ENCODE measurements around the gene C2CD4C. TPM values are rescaled to one million over a fixed set of nuclear protein-coding genes. Genes with fewer than 3 reads are reported as not detected.
"Not testable (repeated sequence)": the region's sequence is repeated elsewhere in the genome, so short reads cannot be mapped to it uniquely, and the experiment has no call there.

The C2CD4C gene
- polyA plus RNA-seq, 5 donors = 0.33 to 0.86 (median 0.54) TPM

DNA sequence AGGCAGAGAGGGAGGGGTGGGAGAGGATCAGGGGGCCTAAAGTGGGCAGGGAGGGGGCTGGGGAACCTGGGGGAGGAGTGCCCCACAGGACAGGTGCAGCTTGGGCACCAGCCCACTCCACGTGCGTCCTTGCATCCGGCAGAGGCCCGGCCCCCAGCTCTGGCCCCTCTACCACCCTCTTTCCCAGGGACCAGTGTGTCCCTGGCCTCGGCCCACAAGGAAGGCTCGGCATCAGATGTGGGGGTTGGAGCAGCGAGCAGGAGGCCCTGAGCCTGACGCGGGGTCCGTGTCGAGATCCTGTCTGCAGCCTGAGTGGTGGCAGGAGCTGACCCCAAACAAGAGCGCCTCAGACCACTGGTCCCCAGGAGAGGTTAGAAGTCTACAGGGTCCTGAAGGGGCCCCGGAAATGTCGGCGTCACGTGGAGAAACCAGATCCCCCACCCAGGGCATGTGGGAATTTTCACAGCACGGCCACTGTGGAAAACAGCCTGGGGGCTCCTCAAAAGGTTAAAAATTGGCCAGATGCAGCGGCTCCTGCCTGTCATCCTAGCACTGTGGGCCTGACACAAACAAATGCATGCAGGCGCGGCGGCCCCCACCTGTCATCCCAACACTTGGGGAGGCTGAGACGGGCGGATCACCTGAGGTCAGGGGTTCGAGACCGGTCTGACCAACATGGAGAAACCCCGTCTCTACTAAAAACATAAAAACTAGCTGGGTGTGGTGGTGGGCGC is 30.4 kb upstream of the C2CD4C start:
- DNase-seq = no peak

DNA sequence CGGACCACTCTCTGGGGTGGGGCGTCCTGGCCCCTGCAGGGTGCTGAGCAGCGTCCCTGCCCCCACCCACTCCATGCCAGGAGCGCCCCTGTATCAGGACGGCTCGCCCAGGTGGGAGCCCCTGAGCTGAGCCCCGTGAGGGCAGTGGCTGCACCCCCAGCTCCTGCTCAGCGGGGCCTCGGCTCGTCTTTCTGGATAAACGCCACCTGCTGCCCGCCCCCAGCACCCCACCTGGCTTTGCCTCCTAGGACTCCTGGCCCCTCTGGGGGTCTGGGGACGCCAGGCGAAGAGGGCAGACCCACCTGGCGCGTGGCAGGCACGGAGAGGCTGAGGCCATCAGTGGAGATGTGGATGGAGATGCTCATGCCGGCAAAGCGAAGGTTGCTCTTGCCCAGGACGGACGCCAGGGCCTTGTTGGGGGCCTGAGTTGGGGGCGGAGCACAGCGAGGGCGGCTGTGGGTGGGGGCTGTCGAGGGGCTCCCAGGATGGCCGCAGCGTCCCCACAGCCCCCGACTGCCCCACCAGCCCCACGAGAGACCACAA is 29.5 kb upstream of the C2CD4C start:
- DNase-seq = no peak

DNA sequence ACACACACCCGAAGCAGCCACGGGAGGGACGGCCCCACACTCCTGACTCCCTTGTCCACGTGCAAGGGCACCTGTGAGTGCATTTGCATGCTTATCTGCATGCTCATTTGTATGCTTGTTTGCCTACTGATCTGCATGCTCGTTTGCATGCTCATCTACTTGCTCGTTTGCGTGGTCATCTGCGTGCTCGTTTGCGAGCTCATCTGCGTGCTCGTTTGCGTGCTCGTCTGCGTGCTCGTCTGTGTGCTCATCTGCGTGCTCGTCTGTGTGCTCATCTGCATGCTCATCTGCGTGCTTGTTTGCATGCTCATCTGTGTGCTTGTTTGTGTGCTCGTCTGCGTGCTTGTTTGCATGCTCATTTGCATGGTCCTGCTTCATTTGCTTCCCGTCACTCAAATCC is 28.1 kb upstream of the C2CD4C start:
- no peak for DNase-seq

DNA sequence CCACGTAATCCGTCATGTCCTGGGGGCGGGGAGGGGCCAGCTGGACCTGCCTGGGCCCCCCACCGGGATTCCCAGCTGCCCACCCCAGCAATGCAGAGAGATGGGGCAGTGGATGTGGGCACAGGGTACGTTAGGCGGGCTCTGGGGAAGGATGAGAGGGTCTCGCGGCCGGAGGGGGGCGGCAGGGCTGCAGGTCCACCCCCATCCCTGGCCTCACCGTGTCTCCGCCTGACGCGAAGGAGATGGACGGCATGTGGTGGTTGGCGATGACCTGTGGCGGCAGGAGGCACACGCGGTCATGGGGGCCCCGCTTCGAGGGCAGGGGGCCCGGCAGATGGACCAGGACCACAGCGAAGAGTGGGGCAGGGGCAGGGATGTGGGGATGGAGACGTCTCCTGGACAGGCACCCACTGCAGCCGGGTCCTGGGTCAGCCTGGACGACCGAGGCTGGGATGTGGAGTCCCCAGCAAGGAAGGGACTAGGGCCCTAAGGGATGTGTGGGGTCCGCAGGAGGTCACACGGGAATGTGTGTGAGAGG is 27.5 kb upstream of the C2CD4C start:
- no peak for DNase-seq

DNA sequence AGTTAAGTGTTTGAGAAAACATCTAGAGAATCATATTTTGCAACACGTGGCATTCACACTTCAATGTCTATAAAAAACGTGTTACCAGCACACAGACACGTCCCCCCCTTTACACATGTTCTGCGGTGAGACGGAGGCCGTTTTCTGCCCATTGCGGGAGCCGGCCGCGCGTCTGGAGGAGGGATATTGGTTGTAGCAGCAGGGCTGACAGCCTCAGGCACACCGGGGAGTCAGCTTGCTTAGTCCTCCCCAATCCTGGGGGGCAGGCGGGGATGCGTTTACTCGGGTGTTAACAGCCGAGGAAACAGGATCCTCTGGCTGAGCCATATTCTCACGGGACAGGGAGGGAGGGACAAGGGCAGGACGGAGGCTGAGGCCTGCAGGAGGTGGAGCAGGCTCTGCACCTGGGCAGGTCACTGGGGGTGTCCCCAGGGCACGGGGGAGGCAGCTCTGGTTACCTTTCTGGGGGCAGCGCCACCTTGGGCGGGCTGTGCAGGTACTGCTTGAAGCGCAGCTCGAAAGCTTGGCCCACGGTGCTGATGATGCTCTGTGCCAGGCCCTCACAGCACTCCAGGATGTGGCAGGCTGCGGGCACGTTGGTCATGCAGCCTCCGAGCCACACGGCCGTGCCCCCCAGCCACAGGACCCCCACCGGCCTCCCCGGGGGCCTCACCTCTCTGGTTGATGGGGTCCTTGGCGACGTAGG is 26.9 kb upstream of the C2CD4C start:
- DNase-seq = no peak

DNA sequence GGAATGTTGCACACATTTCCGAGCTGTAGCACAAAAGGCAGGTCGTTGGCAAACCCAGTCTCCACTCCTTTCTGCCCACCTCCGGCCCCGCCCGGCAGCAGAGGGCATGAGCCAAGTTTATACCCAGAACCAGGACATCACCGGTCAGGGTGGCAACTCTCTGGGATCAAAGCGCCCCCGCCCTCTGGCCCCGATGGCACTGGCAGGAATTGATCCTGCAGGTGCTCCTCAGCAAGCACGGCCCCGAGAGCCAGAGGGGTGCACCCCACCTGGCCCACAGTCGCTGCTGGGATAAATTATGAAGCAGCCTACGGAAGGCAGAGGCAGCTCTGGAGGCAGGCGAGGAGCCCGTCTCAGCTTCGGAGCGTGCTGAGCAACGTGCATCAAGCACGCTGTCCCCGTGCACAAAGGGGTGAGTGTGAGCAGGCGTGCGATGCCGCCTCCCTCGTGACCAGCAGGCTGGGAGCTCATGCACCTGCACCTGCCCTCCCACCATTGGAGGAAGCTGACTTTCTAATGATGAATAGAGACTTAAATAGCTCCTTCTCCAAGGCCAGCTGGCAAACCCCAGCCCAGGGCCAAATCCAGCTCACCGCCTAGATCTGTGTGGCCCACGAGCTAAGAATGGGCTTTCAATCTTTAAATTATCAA is 26.2 kb upstream of the C2CD4C start:
- no peak for DNase-seq

DNA sequence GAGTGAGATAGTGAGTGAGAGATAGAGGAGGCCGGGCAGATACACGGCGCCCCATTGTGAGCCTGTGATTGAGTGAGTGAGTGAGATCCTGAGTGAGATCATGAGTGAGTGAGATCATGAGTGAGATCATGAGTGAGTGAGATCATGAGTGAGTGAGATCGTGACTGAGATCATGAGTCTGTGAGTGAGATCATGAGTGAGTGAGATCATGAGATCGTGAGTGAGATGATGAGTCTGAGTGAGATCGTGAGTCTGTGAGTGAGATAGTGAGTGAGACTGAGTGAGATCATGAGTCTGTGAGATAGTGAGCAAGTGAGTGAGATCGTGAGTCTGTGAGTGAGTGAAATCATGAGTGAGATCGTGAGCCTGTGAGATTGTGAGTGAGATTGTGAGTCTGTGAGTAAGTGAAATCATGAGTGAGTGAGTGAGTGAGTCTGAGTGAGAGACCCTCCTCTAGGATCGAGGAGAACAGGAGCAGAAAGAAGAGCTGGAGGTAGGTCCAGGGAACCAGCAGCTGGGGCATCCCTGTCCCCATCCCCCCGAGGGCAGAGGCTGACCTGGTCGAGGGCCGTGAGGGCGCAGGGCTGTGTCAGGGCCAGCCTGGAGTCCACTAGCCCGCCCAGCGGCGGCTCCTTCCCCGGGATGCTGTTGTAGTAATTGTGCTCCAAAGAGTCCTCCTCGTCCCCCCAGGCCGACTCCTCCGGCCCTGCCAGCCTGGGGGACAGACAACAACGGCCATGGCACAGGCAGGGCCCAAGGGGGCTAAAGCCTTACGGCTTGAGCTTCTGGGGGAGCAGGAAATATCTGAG is 25.4 kb upstream of the C2CD4C start:
- DNase-seq = no peak

DNA sequence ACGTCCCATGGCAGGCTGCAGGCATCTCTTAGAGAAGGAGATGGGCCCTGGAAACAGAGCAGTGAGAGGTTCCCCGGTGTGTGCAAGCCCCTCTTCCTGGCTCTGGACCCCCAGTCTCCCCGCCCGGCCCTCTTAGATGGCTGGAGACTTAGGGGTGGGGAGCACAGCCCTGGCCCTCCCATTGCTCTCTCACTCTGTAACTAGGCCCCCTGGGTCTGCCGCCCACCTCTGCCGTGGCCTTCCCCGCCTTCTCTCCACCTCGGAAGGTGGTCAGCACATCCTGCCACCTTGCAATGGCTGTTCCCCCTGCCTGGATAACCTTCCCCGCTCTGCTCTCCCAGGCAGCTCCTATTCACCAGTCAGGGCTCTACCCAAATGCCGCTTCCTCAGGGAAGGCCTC is 21.8 kb upstream of the C2CD4C start:
- DNase-seq = no peak

DNA sequence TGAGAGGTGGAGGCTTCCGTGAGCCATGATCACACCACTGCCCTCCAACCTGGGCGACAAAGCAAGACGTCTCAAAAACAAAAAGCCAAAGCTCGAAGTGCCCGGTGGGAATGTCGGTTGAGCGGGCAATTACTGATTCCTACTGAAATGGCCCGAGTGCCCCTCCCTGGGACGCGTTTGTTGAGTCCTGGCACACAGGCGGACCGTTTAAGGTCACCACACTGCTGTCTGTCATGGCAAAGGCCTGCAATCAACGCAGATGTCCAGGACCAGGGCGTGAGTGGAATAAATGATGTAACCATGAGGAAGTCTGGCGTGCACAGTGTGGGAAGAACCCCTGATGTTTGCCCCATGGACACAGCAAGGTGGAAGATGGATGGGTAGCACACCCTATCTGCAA is 19.2 kb upstream of the C2CD4C start:
- no peak for DNase-seq

DNA sequence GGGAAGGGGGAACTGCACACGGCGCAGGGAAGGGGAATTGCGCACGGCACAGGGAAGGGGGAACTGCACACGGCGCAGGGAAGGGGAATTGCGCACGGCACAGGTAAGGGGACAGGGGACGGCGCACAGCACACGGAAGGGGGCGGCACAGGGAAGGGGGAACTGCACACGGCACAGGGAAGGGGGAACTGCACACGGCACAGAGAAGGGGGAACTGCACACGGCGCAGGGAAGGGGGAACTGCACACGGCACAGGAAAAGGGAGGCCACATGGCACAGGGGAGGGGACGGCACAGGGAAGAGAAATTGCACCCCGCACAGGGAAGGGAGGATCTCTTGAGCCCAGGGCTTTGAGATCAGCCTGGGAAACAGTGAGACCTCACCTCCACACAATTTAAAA is 18.7 kb upstream of the C2CD4C start:
- not testable (repeated sequence) for DNase-seq

DNA sequence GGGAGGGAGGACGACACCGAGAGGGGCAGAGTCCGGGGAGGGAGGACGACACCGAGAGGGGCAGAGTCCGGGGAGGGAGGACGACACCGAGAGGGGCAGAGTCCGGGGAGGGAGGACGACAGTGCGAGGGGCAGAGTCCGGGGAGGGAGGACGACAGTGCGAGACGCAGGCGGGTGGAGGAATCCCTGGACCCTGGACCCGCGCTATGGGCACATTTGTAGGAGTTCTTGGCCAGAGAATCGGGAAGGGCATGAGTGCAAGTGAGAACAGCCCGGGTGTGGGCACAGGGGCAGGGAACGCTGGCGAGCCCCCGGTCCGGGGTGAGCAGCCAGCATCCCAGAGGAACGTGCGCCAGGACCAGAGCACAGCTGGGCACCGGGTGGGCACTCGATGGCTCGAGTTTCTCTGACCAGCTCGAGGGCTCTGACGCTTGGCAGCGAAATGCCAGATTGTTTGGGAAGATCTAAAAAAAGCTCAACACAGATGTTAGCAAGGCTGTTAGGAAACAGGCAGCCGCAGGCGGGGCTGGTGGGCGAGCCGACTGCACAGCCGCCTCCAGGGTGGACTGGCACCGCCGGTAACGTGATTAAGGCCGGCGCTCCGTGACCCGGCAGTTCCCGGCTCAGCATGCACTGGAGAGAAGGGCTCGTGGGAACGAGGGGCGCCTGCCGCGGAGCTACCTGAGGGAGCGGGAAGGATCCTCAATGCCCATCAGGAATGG is 17.9 kb upstream of the C2CD4C start:
- no peak for DNase-seq

DNA sequence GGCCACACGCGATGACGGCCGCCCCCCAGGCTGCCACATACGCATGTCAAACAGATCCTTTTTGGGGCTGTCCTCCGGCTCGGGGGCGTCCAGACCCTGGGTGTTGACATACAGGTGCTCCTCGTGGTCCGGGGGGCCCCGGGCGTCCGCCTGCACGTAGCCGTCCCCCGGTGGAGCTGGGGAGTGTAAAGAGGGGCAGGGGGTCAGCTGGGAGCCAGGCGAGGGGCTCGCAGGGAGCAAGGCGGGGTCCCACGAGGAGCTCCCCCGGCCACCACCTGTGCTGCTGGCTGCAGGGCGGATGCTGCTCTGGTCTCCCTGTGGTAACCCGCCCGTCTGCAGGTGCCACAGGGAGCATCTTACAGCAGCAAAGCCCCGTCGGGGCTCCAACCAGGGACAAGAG is 16.1 kb upstream of the C2CD4C start:
- no peak for DNase-seq

DNA sequence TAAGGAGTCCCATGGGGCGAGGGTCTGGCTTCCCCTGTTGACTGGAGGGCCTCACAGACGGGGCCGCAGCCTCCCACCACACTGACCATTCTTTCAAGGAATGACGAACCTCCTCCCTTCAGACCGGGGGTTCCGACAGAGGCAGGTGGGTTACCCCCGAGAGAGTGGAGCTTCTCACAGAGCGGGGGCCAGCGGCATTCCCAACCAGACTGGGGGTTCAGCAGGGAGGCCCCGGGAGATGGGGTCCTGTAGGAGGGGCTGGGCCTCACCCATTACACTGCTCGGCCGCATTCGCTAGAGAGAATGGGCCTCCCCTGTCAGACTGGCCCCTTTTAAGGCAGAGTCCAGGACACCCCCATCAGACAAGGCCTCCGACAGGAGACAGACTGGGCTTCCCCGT is 15.6 kb upstream of the C2CD4C start:
- DNase-seq = no peak

DNA sequence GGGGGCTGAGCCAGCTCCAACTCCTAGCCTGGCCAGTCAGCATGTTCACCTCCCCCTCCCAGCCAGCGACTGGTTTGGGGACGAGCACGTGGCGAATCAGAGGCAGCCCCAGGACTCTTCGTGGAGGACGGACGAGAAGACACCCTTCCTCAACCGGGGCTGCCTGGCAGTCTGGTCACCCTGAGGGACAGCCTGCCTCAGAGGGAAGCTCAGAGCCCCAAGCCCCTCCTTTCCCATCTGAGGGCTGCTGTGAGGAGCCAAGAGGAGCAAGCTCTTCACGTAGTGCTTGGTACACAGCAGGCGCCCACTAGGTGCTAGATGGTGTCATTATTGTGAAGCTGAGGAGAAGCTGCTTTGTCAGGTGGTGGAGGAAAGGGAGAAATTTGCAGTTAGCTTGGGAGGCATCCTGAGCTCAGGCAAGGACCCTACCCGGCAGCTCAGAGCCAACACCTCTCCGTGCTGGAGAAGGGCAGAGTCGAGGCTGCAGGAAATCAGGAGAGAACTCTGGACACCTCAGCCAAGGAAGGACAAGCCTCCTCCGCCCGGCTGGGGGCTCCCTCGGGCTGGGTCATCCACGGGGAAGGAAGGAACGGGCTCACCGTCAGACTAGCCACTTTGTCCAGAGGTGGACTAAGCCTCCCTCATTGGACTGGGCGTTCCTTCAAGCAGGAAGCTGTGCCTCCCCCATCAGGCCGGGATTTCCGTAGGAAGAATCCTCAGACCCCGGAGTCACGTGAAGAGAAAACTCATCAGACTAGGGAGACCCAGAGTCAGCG is 14.9 kb upstream of the C2CD4C start:
- no peak for DNase-seq

DNA sequence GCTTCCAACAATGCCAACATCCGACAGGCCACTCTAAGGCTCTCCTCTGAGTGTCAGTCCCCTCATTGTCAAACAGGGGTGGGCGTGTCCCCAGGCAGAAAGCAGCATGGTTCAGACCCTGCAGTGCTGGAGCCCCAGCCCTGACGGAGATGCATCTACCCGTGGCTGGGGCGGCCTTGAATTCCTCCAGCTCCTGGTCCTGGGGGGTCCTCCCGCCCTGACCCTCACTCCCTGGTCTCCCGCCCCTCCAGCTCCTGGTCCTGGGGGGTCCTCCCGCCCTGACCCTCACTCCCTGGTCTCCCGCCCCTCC is 13.9 kb upstream of the C2CD4C start:
- not testable (repeated sequence) for DNase-seq

DNA sequence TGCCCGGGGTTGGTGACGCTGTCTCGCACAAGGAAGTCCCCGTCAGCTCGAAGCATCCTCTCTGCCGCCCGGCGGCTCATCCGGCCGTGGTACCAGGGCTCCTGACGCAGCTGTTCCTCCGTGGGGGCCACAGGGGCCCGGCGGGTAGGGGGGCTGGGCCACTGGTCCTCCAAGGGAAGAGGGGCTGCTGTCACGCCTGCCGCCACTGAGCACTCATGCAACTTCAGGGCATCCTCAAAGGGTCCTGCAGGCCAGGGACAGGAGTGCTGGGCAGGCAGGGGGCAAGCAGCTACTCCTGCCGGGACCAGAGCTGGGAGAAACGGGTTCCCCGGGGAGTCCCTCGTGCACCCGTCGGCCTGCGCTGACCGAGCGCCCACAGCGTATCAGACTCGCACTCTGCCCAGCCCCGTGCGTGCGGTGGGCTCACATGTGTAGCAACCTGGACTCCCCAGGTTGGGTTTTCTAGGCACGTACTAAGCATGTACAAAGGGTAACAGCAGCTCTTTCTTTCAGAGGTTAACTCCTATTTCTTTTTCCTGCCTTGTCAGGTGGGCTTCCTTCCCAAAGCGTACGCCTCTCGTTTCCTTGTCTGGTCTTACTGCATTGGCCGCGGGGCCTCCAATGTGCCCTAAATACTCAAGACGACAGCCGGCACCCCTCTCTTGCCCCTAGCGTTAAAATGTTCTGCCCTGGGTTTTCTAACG is 13.4 kb upstream of the C2CD4C start:
- no peak for DNase-seq

DNA sequence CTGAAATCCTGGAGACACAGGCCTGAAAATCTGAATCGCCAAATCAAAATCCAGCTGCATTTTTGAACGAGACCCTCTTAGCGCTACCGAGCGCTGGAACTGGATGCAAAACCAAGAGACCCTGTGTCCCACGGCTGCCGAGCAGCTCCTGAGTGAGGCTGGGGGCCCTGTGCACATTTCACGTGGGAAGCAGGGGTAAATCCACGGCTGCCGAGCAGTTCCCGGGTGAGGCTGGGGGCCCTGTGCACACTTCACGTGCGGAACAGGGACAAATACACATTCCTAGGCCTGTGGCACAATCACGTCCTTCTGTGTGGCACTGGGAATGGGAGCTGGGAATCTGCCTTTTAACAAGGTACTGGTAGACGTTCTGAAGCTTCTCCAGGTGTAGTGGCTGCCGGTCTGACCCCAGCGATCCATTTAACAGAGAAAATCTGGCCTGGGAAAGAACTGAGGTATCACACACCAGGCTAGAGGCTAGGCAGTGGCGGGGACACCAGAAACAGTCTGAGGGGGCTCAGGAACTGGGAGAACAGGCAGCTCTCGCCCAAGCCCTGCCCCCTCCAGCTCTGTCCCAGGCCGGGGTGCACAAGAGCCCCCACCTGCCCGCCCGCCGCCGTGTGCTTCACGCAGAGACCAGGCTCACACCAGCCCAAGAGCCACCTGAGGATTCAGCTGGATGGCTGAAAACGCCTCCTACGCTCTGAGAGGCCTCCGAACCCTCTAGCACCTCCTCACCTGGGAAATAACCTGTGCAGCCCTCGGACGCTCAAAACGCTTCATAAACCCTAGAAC is 11.0 kb upstream of the C2CD4C start:
- DNase-seq = no peak

DNA sequence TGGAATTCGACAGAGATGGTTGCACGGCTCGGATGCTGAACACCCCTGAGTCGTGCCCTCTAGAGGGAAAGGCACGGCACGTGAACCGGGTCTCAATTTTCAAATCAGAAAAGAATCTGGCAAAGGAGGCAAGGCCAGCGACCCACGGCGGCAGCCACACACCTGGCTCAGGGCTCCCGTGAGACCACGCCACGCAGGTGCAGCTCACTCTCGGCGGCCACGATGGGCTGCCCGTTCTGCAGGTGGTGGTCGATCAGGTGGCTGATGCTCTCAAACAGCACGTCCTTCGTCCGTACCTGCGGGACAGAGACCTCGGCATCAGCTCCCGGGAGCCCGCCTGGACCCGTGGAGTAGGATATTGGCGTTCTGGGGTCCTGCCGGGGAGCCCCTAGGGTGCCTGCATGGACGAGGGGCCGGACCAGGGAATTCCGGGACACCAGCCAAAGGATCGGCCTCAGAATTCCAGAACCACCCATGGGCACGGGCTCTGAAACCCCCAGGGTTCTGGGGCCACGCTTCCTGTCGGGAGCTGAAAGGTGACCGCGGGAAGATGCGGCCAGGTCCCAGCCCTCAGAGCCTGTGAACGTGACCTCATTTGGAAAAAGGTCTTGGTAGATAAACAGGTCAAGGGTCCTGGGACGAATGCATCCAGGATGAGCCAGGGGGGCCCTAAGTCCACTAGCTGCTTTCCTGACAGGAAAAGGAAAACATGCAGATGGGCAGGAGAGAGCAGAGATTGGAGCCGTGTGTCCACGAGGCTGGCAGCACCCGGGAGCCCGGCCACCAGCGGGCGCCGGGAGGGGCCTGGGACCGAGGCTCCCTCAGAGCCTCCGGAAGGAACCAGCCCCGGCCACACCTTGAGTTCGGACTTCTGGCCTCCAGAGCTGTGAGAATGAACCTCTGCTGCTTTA is 10.1 kb upstream of the C2CD4C start:
- no peak for DNase-seq

All from right lung (tissue), 5 donors.